HS-27A (cell line): ENCODE results near the gene ALOX15.
"Not testable (repeated sequence)": the region's sequence is repeated elsewhere in the genome, so short reads cannot be mapped to it uniquely, and the experiment has no call there.

Source experiments
- DNase-seq: peaks from one replicate; pipeline ENCODE4 v3.0.0-alpha.2; 2012; ENCODE audit warnings: low read depth, missing footprints

Gene ALOX15

GRCh38 chr17:4641297-4642195, at the start of gene ALOX15:
Gene ALOX15 (minus strand): TSS chr17:4641678. CDS start chr17:4641651, 27 bp downstream.
- DNase-seq: no peak

- no peak for DNase-seq
Observed at GRCh38 chr17:4690745-4691144, 49.3 kb upstream of the ALOX15 start.

- DNase-seq: not testable (repeated sequence)
Observed at GRCh38 chr17:4689872-4690271, 48.4 kb upstream of the ALOX15 start.

GRCh38 chr17:4683739-4684138, 42.3 kb upstream of the ALOX15 start:
- DNase-seq: not testable (repeated sequence)

GRCh38 chr17:4679658-4680057, 38.2 kb upstream of the ALOX15 start:
- DNase-seq: no peak

- DNase-seq: peak; percentile 34
Observed at GRCh38 chr17:4678448-4679026, 37.1 kb upstream of the ALOX15 start.

- DNase-seq: no peak
Observed at GRCh38 chr17:4676791-4677190, 35.3 kb upstream of the ALOX15 start.

- no peak for DNase-seq
Observed at GRCh38 chr17:4675791-4676190, 34.3 kb upstream of the ALOX15 start.

- DNase-seq: no peak
Observed at GRCh38 chr17:4674685-4674998, 33.2 kb upstream of the ALOX15 start.

GRCh38 chr17:4673986-4674684, 32.7 kb upstream of the ALOX15 start:
- no peak for DNase-seq

- DNase-seq: no peak
Observed at GRCh38 chr17:4673169-4673568, 31.7 kb upstream of the ALOX15 start.

- no peak for DNase-seq
Observed at GRCh38 chr17:4672751-4673150, 31.3 kb upstream of the ALOX15 start.

- DNase-seq: no peak
Observed at GRCh38 chr17:4672055-4672630, 30.7 kb upstream of the ALOX15 start.

GRCh38 chr17:4667166-4667565, 25.7 kb upstream of the ALOX15 start:
- no peak for DNase-seq

- no peak for DNase-seq
Observed at GRCh38 chr17:4666296-4666695, 24.8 kb upstream of the ALOX15 start.

- no peak for DNase-seq
Observed at GRCh38 chr17:4665027-4665426, 23.5 kb upstream of the ALOX15 start.

GRCh38 chr17:4664230-4664629, 22.8 kb upstream of the ALOX15 start:
- no peak for DNase-seq

- DNase-seq: no peak
Observed at GRCh38 chr17:4663711-4664110, 22.2 kb upstream of the ALOX15 start.

GRCh38 chr17:4658478-4659305, 17.2 kb upstream of the ALOX15 start:
- DNase-seq: no peak

- no peak for DNase-seq
Observed at GRCh38 chr17:4657678-4658077, 16.2 kb upstream of the ALOX15 start.

GRCh38 chr17:4655933-4656332, 14.5 kb upstream of the ALOX15 start:
- DNase-seq: not testable (repeated sequence)

- DNase-seq: no peak
Observed at GRCh38 chr17:4652997-4653396, 11.5 kb upstream of the ALOX15 start.
